IPS-18a (cell line): ENCODE results near the gene ZNF668.

ENCODE experiments used
- H3K27ac ChIP-seq: one replicate; pipeline ENCODE4 v1.5.1; 2013; ENCODE audit warnings: low read length
- H3K27me3 ChIP-seq: one replicate; pipeline ENCODE4 v1.6.1; 2013; ENCODE audit warnings: mild to moderate bottlenecking, low read length; ENCODE audit not compliant: control insufficient read depth, insufficient read depth
- H3K36me3 ChIP-seq: one replicate; pipeline ENCODE4 v1.6.1; 2013; ENCODE audit warnings: low read depth, low read length; ENCODE audit not compliant: control insufficient read depth
- H3K4me1 ChIP-seq: one replicate; pipeline ENCODE4 v1.6.1; 2013; ENCODE audit warnings: low read depth, low read length; ENCODE audit not compliant: control insufficient read depth
- H3K4me3 ChIP-seq: one replicate; pipeline ENCODE4 v1.5.1; 2013; ENCODE audit warnings: low read length
- H3K9ac ChIP-seq: one replicate; pipeline ENCODE4 v1.6.1; 2013; ENCODE audit warnings: mild to moderate bottlenecking, low read length, moderate library complexity
- H3K9me3 ChIP-seq: one replicate; pipeline ENCODE4 v1.6.1; 2013; ENCODE audit warnings: low read depth, low read length; ENCODE audit not compliant: control insufficient read depth

The ZNF668 gene

DNA sequence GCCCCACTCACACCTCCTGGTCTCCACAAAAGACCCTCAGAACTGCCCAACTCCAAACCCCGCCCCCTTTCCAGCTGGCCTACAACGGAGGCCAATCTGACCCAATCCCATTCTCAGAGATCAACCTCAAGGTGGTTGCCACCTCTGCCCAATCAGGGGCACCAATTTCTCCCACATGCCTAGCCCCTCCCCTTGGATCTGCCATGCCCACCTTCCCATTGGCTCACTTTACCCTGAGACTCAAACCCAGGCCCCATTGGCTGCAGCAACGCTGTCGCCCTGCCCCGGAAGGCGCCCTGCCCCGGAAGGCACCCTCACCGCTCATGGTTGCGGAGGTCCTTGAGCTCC lies 10.6 kb downstream of the ZNF668 start:
- Histone ChIP-seq H3K9ac (no peak overlapping the region), H3K4me3 (no peak overlapping the region), H3K36me3 (peaks cover 19% of the 10 kb centered on the region), H3K27me3 (no peaks in the 10 kb centered on the region), H3K4me1 (no peaks in the 10 kb centered on the region), H3K9me3 (no peaks in the 10 kb centered on the region), H3K27ac (no peak overlapping the region)

DNA sequence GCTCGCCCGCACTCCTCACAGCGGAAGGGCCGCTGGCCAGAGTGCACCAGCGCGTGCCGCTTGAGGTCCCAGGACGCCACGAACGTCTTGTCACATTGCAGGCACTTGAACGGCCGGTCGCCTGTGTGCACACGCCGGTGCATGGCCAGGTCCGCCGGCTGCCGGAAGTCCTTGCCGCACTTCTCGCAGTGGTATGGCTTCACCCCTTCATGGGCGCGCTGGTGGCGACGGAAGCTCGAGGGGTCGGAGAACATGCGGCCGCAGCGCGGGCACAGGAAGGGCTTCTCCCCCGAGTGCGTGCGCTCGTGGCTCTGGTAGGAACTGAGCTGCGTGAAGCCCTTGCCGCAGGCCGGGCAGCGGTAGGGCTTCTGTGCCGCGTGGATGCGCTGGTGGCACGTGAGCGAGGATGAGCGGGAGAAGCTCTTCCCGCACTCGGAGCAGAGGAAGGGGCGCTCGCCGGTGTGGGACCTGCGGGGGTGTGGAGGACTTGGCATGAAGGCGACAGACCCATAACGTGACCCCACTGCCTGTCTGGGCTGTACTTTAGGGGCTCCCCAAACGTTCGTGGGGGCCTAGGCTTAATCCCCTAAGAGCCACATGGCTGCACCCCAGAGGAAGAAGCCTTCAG lies 12.1 kb downstream of the ZNF668 start:
- Histone ChIP-seq H3K9me3 (no peaks in the 10 kb centered on the region), H3K4me1 (no peaks in the 10 kb centered on the region), H3K27ac (no peak overlapping the region), H3K36me3 (peaks cover 19% of the 10 kb centered on the region), H3K4me3 (no peak overlapping the region), H3K27me3 (no peaks in the 10 kb centered on the region), H3K9ac (no peak overlapping the region)

DNA sequence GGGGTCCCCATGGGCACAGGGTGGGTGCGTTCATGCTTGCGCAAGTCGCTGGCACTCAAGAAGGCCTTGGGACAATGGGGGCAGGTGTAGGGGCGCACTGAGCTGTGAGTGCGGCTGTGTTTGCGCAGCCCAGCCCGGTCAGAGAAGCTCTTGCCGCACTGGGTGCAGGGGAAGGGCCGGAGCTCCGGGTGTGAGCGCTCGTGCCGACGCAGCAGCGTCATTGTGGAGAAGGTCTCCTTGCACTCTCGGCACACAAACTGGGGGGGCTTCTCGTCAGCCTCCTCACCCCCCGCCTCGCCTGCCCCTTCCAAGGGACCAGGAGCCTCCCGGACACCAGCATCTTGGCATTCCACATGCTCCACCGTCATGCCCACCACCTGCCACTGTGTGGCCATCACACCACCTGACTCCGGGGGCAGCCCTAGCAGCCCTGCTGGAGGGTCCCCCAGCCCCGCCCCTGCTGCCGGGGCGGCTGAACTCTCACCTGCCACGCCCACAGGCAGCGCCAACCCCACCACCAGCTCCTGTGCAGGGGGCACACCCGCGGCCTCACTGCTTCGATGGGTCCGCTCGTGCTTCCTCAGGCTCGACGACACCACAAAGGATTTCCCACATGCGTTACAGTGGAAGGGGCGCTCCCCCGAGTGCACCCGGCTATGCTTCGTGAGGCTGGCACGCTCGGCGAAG lies 12.8 kb downstream of the ZNF668 start:
- Histone ChIP-seq H3K4me3 (no peak overlapping the region), H3K9ac (no peak overlapping the region), H3K9me3 (no peaks in the 10 kb centered on the region), H3K27ac (no peak overlapping the region), H3K27me3 (no peaks in the 10 kb centered on the region), H3K4me1 (no peaks in the 10 kb centered on the region), H3K36me3 (peaks cover 19% of the 10 kb centered on the region)

DNA sequence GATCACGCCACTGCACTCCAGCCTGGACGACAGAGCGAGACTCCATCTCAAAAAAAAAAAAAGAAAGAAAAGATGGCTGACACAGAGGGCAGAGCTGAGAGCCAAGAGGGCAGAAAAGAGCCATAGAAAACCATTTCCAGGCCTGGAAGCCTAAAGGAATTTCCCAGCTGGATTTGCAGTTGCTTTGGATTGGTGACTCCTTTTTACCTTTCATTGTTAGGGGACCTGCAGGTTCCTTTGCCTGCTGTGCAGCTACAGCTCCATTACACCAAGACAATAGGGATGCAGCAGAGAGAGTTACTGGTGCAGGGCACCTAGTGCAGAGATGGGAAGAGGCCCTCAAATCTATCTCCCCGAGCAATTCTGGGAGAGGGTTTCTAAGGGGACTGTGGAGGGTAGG lies 18.4 kb downstream of the ZNF668 start:
- H3K4me1 ChIP-seq = peaks cover 3% of the 10 kb centered on the region
- no peaks in the 10 kb centered on the region for H3K27me3 ChIP-seq
- peaks cover 5% of the 10 kb centered on the region for H3K36me3 ChIP-seq
- H3K9ac ChIP-seq = no peak overlapping the region
- no peak overlapping the region for H3K4me3 ChIP-seq
- no peak overlapping the region for H3K27ac ChIP-seq
- H3K9me3 ChIP-seq = no peaks in the 10 kb centered on the region

DNA sequence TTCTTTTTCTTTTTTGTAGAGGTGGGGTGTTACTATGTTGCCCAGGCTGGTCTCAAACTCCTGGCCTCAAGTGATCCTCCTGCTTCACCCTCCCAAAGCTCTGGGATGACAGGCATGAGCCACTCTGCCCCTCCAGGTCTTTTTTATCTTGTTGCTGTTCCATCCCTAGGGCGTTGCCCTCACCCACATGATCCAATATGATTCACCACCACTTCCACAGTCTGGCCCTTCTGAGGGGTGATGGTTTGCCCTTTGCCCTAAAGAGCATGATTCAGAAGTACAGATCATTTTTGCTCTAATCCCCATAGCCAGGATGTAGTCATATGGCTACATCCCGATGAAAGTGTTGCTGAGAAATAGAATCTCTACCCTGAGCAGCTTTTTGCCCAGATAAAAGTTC lies 21.9 kb downstream of the ZNF668 start:
- no peaks in the 10 kb centered on the region for H3K36me3 ChIP-seq
- H3K27ac ChIP-seq = no peak overlapping the region
- H3K4me1 ChIP-seq = peaks cover 3% of the 10 kb centered on the region
- H3K9ac ChIP-seq = no peak overlapping the region
- H3K9me3 ChIP-seq = no peaks in the 10 kb centered on the region
- no peaks in the 10 kb centered on the region for H3K27me3 ChIP-seq
- no peak overlapping the region for H3K4me3 ChIP-seq

DNA sequence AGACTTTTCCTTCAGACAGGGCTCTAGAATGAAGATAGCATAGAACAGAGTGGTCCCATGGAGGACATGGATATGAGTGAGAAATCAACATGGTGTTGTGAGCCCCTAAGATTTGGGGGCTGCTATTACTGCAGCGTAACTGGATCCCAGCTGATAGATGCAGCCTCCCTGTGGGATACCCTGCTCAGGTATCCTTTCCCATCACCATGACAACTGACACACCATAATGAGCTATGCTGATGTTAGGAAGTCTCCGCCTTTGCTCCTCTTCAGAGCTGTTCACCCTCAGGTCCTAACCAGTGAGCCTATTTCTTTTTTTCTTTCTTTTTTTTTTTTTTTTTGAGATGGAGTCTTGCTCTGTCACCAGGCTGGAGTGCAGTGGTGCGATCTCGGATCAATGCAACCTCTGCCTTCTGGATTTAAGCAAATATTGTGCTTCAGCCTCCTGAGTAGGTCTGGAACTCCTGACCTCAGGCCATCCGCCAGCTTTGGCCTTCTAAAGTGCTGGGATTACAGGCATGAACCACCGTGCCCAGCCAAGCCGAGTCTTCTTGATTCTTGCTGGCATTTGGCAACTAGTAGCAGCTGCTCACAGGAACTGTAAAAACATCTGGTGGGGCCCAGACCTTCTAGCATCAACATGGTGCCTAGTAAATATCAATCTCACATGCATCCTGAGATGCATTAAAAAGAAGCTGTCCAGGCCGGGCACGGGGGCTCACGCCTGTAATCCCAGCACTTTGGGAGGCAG lies 23.6 kb downstream of the ZNF668 start:
- no peak overlapping the region for H3K9ac ChIP-seq
- H3K27ac ChIP-seq = no peak overlapping the region
- no peak overlapping the region for H3K4me3 ChIP-seq
- H3K36me3 ChIP-seq = no peaks in the 10 kb centered on the region
- H3K4me1 ChIP-seq = no peaks in the 10 kb centered on the region
- no peaks in the 10 kb centered on the region for H3K27me3 ChIP-seq
- H3K9me3 ChIP-seq = no peaks in the 10 kb centered on the region

DNA sequence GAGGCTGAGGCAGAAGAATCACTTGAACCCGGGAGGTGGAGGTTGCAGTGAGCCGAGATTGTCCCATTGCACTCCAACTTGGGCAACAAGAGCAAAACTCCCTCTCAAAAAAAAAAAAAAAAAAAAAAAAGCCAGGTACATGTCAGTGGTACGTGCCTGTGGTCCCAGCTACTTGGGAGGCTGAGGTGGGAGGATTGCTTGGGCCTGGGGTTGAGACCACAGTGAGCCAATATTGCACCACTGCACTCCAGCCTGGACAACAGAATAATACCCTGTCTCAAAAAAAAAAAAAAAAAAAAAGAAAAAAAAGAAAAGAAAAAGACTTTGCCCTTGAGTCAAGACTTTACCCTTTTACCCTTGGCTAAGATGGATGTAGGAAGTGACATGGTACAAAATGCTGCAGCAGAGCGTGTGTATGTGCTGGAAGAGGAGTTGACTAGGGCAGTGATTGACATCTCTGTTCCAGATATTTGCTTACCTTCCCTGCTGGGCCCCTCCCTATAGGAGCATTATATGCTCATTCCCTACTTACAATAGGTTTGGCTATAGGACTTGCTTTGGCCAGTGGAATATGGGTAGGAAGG lies 30.1 kb downstream of the ZNF668 start:
- Histone ChIP-seq H3K9me3 (no peaks in the 10 kb centered on the region), H3K4me1 (no peaks in the 10 kb centered on the region), H3K9ac (no peak overlapping the region), H3K27me3 (no peaks in the 10 kb centered on the region), H3K27ac (no peak overlapping the region), H3K4me3 (no peak overlapping the region), H3K36me3 (no peaks in the 10 kb centered on the region)

DNA sequence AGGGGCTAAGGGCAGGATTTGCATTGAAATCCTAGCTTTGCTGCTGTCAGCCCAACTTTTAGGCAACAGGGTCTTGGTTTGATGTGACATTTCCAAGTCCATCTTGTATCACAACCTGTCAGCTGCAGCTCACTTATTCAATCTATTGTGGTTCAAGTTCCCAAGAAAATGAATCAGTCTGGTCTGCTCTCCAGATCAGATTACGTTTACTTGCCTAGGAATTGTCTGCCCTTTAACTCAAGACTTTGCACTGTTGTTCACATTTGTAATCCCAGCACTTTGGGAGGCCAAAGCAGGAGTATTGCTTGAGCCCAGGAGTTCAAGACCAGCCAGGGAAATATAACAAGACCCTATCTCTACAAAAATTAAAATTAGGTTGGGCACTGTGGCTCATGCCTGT lies 30.7 kb downstream of the ZNF668 start:
- Histone ChIP-seq H3K9me3 (no peaks in the 10 kb centered on the region), H3K4me1 (no peaks in the 10 kb centered on the region), H3K27me3 (no peaks in the 10 kb centered on the region), H3K36me3 (no peaks in the 10 kb centered on the region), H3K27ac (no peak overlapping the region), H3K4me3 (no peak overlapping the region), H3K9ac (no peak overlapping the region)

DNA sequence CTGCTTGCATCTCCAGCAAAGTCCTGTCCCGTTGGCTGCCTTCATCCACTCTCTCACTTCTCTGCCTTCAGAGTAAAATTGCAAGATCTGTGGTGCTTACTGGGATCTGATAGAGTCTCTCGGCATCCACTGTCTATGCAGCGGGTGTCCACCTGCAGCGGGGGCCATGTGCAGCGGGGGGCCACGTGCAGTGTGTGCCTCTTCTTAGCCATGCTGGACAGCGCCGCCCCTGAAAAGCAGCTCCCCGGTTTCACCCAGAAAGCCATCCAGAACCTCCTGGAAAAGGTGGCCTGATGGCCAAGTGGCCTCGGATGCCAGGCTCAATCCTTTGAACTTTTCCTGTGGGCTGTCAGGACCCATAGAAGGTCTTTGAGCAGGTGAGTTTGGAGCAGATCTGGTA lies 31.2 kb downstream of the ZNF668 start:
- H3K4me3 ChIP-seq = no peak overlapping the region
- H3K36me3 ChIP-seq = no peaks in the 10 kb centered on the region
- H3K27me3 ChIP-seq = no peaks in the 10 kb centered on the region
- no peaks in the 10 kb centered on the region for H3K4me1 ChIP-seq
- H3K9me3 ChIP-seq = no peaks in the 10 kb centered on the region
- no peak overlapping the region for H3K9ac ChIP-seq
- H3K27ac ChIP-seq = no peak overlapping the region

DNA sequence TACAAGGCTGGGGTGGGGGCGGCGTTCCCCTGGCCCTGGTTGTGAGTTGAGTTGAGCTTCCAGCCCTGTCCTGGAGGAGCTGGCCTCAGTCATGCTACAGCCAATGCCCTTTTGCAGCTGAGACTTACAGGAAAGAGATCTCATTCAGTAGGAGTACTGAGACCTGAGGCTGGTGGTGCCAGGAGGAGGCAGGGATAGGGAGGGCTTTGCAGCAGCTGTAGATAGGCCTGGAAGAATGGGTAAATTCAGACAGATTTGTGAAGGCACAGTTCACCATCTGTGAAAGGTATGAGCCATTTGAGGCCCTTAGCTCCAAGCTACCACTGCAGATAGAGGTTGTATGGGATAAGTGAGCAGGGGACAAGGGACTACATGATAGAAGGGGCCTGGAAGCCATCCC lies 35.0 kb downstream of the ZNF668 start:
- H3K9me3 ChIP-seq = no peaks in the 10 kb centered on the region
- no peak overlapping the region for H3K27ac ChIP-seq
- no peak overlapping the region for H3K4me3 ChIP-seq
- no peak overlapping the region for H3K9ac ChIP-seq
- peaks cover 2% of the 10 kb centered on the region for H3K4me1 ChIP-seq
- no peaks in the 10 kb centered on the region for H3K27me3 ChIP-seq
- H3K36me3 ChIP-seq = no peaks in the 10 kb centered on the region

DNA sequence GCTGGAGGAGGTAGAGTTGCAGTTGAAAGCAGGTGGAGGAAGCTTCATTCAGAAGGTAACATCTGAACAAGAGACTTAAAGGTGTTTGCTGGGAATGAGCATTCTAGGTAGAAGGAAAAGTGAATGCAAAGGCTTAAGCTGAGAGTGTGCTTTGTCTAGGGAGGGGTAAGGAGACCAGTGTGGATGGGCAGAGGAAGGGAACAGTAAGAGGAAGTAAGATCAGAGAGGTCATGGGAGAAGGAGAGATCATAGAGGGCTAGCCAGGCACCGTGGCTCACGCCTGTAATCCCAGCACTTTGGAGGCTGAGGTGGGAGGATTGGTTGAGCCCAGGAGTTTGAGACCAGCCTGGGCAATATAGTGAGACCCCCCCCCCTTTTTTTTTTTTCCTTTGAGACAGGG lies 37.3 kb downstream of the ZNF668 start:
- H3K4me1 ChIP-seq = peaks cover 2% of the 10 kb centered on the region
- H3K27ac ChIP-seq = no peak overlapping the region
- no peaks in the 10 kb centered on the region for H3K27me3 ChIP-seq
- no peak overlapping the region for H3K9ac ChIP-seq
- no peak overlapping the region for H3K4me3 ChIP-seq
- no peaks in the 10 kb centered on the region for H3K36me3 ChIP-seq
- H3K9me3 ChIP-seq = no peaks in the 10 kb centered on the region
